ENCODE data around the gene HES3.

The HES3 gene

GRCh38 chr1:6268415-6268814, 24.4 kb downstream of the HES3 start:
- H3K27ac ChIP-seq (ENCODE audit: insufficient read depth in 1 of 2, low read depth in 1 of 2, low read length in 2 of 2, poor library complexity in 1 of 2, severe bottlenecking in 2 of 2): no peak overlapping the region
- H3K36me3 ChIP-seq (ENCODE audit: control insufficient read depth in 4 of 4, insufficient read depth in 4 of 4, low read length in 3 of 4): peaks cover 0 to 8% (median 0%) of the 10 kb centered on the region in 4 experiments
- peaks cover 0 to 4% (median under 1%) of the 10 kb centered on the region in 5 experiments for H3K27me3 ChIP-seq (replicated peaks in 2 of 5; ENCODE audit: control insufficient read depth in 4 of 5, insufficient read depth in 5 of 5, low read length in 4 of 5)
- WGBS (ENCODE audit: insufficient coverage): 93% methylated on average over 20 of the region's 21 CpGs
- DNase-seq: no peak
- ChIA-PET POLR2A (no interaction called here), CTCF (interaction anchor here (0.6 kb wide), 1 partner anchor 9 kb away, joined by 3 read pairs; no protein-coding TSS in a partner anchor)
- H3K4me1 ChIP-seq (ENCODE audit: control extremely low read depth in 1 of 4, control insufficient read depth in 4 of 4, insufficient read depth in 4 of 4, low read length in 3 of 4): no peaks in the 10 kb centered on the region
- H3K4me3 ChIP-seq (ENCODE audit: control insufficient read depth in 1 of 7, extremely low read depth in 1 of 7, insufficient read depth in 4 of 7, low read depth in 2 of 7, low read length in 6 of 7): no peak overlapping the region
- H3K9me3 ChIP-seq (ENCODE audit: control extremely low read depth in 1 of 5, control insufficient read depth in 4 of 5, insufficient read depth in 2 of 5, low read depth in 1 of 5, low read length in 4 of 5): no peaks in the 10 kb centered on the region

- ChIA-PET POLR2A (no interaction called here), CTCF (no interaction called here)
- Histone ChIP-seq H3K4me3 (ENCODE audit: control insufficient read depth in 1 of 7, extremely low read depth in 1 of 7, insufficient read depth in 4 of 7, low read depth in 2 of 7, low read length in 6 of 7) (no peak overlapping the region), H3K27me3 (replicated peaks in 2 of 5; ENCODE audit: control insufficient read depth in 4 of 5, insufficient read depth in 5 of 5, low read length in 4 of 5) (no peaks in the 10 kb centered on the region), H3K4me1 (ENCODE audit: control extremely low read depth in 1 of 4, control insufficient read depth in 4 of 4, insufficient read depth in 4 of 4, low read length in 3 of 4) (no peaks in the 10 kb centered on the region), H3K36me3 (ENCODE audit: control insufficient read depth in 4 of 4, insufficient read depth in 4 of 4, low read length in 3 of 4) (peaks cover 0 to 10% (median 0%) of the 10 kb centered on the region in 4 experiments), H3K9me3 (ENCODE audit: control extremely low read depth in 1 of 5, control insufficient read depth in 4 of 5, insufficient read depth in 2 of 5, low read depth in 1 of 5, low read length in 4 of 5) (no peaks in the 10 kb centered on the region), H3K27ac (ENCODE audit: insufficient read depth in 1 of 2, low read depth in 1 of 2, low read length in 2 of 2, poor library complexity in 1 of 2, severe bottlenecking in 2 of 2) (no peak overlapping the region)
- no peak for DNase-seq
- 94% methylated on average over 12 of the region's 14 CpGs for WGBS (ENCODE audit: insufficient coverage)
Measured at GRCh38 chr1:6269296-6269695, 25.3 kb downstream of the HES3 start.

GRCh38 chr1:6269720-6270400, 25.9 kb downstream of the HES3 start:
- ChIA-PET POLR2A (no interaction called here), CTCF (no interaction called here)
- Histone ChIP-seq H3K4me1 (ENCODE audit: control extremely low read depth in 1 of 4, control insufficient read depth in 4 of 4, insufficient read depth in 4 of 4, low read length in 3 of 4) (no peaks in the 10 kb centered on the region), H3K27ac (ENCODE audit: insufficient read depth in 1 of 2, low read depth in 1 of 2, low read length in 2 of 2, poor library complexity in 1 of 2, severe bottlenecking in 2 of 2) (no peak overlapping the region), H3K27me3 (replicated peaks in 2 of 5; ENCODE audit: control insufficient read depth in 4 of 5, insufficient read depth in 5 of 5, low read length in 4 of 5) (no peaks in the 10 kb centered on the region), H3K4me3 (ENCODE audit: control insufficient read depth in 1 of 7, extremely low read depth in 1 of 7, insufficient read depth in 4 of 7, low read depth in 2 of 7, low read length in 6 of 7) (no peak overlapping the region), H3K9me3 (ENCODE audit: control extremely low read depth in 1 of 5, control insufficient read depth in 4 of 5, insufficient read depth in 2 of 5, low read depth in 1 of 5, low read length in 4 of 5) (no peaks in the 10 kb centered on the region), H3K36me3 (ENCODE audit: control insufficient read depth in 4 of 4, insufficient read depth in 4 of 4, low read length in 3 of 4) (peaks cover 0 to 7% (median 0%) of the 10 kb centered on the region in 4 experiments)
- no peak for DNase-seq
- WGBS (ENCODE audit: insufficient coverage): 99% methylated on average over 8 of the region's 22 CpGs

GRCh38 chr1:6270401-6270800, 26.4 kb downstream of the HES3 start:
- Histone ChIP-seq H3K4me3 (ENCODE audit: control insufficient read depth in 1 of 7, extremely low read depth in 1 of 7, insufficient read depth in 4 of 7, low read depth in 2 of 7, low read length in 6 of 7) (no peak overlapping the region), H3K36me3 (ENCODE audit: control insufficient read depth in 4 of 4, insufficient read depth in 4 of 4, low read length in 3 of 4) (peaks cover 0 to 7% (median 0%) of the 10 kb centered on the region in 4 experiments), H3K9me3 (ENCODE audit: control extremely low read depth in 1 of 5, control insufficient read depth in 4 of 5, insufficient read depth in 2 of 5, low read depth in 1 of 5, low read length in 4 of 5) (no peaks in the 10 kb centered on the region), H3K27ac (ENCODE audit: insufficient read depth in 1 of 2, low read depth in 1 of 2, low read length in 2 of 2, poor library complexity in 1 of 2, severe bottlenecking in 2 of 2) (no peak overlapping the region), H3K27me3 (replicated peaks in 2 of 5; ENCODE audit: control insufficient read depth in 4 of 5, insufficient read depth in 5 of 5, low read length in 4 of 5) (no peaks in the 10 kb centered on the region), H3K4me1 (ENCODE audit: control extremely low read depth in 1 of 4, control insufficient read depth in 4 of 4, insufficient read depth in 4 of 4, low read length in 3 of 4) (no peaks in the 10 kb centered on the region)
- ChIA-PET CTCF (no interaction called here), POLR2A (no interaction called here)
- no peak for DNase-seq
- WGBS (ENCODE audit: insufficient coverage): 86% methylated on average over 8 of the region's 8 CpGs

GRCh38 chr1:6271006-6271405, 27.0 kb downstream of the HES3 start:
- Histone ChIP-seq H3K4me1 (ENCODE audit: control extremely low read depth in 1 of 4, control insufficient read depth in 4 of 4, insufficient read depth in 4 of 4, low read length in 3 of 4) (no peaks in the 10 kb centered on the region), H3K27ac (ENCODE audit: insufficient read depth in 1 of 2, low read depth in 1 of 2, low read length in 2 of 2, poor library complexity in 1 of 2, severe bottlenecking in 2 of 2) (no peak overlapping the region), H3K4me3 (ENCODE audit: control insufficient read depth in 1 of 7, extremely low read depth in 1 of 7, insufficient read depth in 4 of 7, low read depth in 2 of 7, low read length in 6 of 7) (no peak overlapping the region), H3K27me3 (replicated peaks in 2 of 5; ENCODE audit: control insufficient read depth in 4 of 5, insufficient read depth in 5 of 5, low read length in 4 of 5) (no peaks in the 10 kb centered on the region), H3K36me3 (ENCODE audit: control insufficient read depth in 4 of 4, insufficient read depth in 4 of 4, low read length in 3 of 4) (peaks cover 0 to 7% (median 0%) of the 10 kb centered on the region in 4 experiments), H3K9me3 (ENCODE audit: control extremely low read depth in 1 of 5, control insufficient read depth in 4 of 5, insufficient read depth in 2 of 5, low read depth in 1 of 5, low read length in 4 of 5) (no peaks in the 10 kb centered on the region)
- no peak for DNase-seq
- 47% methylated on average over 4 of the region's 4 CpGs for WGBS (ENCODE audit: insufficient coverage)
- ChIA-PET CTCF (interaction anchor here (1.1 kb wide), 1 partner anchor 24 kb away, joined by 3 read pairs; no protein-coding TSS in a partner anchor), POLR2A (no interaction called here)

GRCh38 chr1:6271554-6271953, 27.6 kb downstream of the HES3 start:
- CTCF ChIA-PET: interaction anchor here (1.1 kb wide), 1 partner anchor 25 kb away, joined by 3 read pairs; no protein-coding TSS in a partner anchor
- no peaks in the 10 kb centered on the region for H3K4me1 ChIP-seq (ENCODE audit: control extremely low read depth in 1 of 4, control insufficient read depth in 4 of 4, insufficient read depth in 4 of 4, low read length in 3 of 4)

GRCh38 chr1:6272452-6272851, 28.5 kb downstream of the HES3 start:
- no peaks in the 10 kb centered on the region for H3K27me3 ChIP-seq (replicated peaks in 2 of 5; ENCODE audit: control insufficient read depth in 4 of 5, insufficient read depth in 5 of 5, low read length in 4 of 5)
- H3K4me1 ChIP-seq (ENCODE audit: control extremely low read depth in 1 of 4, control insufficient read depth in 4 of 4, insufficient read depth in 4 of 4, low read length in 3 of 4): no peaks in the 10 kb centered on the region
- ChIA-PET CTCF (no interaction called here), POLR2A (no interaction called here)
- H3K36me3 ChIP-seq (ENCODE audit: control insufficient read depth in 4 of 4, insufficient read depth in 4 of 4, low read length in 3 of 4): peaks cover 0 to 7% (median 0%) of the 10 kb centered on the region in 4 experiments
- H3K4me3 ChIP-seq (ENCODE audit: control insufficient read depth in 1 of 7, extremely low read depth in 1 of 7, insufficient read depth in 4 of 7, low read depth in 2 of 7, low read length in 6 of 7): no peak overlapping the region
- H3K9me3 ChIP-seq (ENCODE audit: control extremely low read depth in 1 of 5, control insufficient read depth in 4 of 5, insufficient read depth in 2 of 5, low read depth in 1 of 5, low read length in 4 of 5): no peaks in the 10 kb centered on the region
- WGBS (ENCODE audit: insufficient coverage): 96% methylated on average over 6 of the region's 9 CpGs
- H3K27ac ChIP-seq (ENCODE audit: insufficient read depth in 1 of 2, low read depth in 1 of 2, low read length in 2 of 2, poor library complexity in 1 of 2, severe bottlenecking in 2 of 2): no peak overlapping the region
- no peak for DNase-seq

More at GRCh38 chr1:6271554-6271953, 27.6 kb downstream of the HES3 start:
- H3K36me3 ChIP-seq (ENCODE audit: control insufficient read depth in 4 of 4, insufficient read depth in 4 of 4, low read length in 3 of 4): peaks cover 0 to 7% (median 0%) of the 10 kb centered on the region in 4 experiments
- no peak overlapping the region for H3K27ac ChIP-seq (ENCODE audit: insufficient read depth in 1 of 2, low read depth in 1 of 2, low read length in 2 of 2, poor library complexity in 1 of 2, severe bottlenecking in 2 of 2)
- H3K4me3 ChIP-seq (ENCODE audit: control insufficient read depth in 1 of 7, extremely low read depth in 1 of 7, insufficient read depth in 4 of 7, low read depth in 2 of 7, low read length in 6 of 7): no peak overlapping the region
- WGBS (ENCODE audit: insufficient coverage): 97% methylated on average over 10 of the region's 12 CpGs
- DNase-seq: no peak
- POLR2A ChIA-PET: no interaction called here
- H3K9me3 ChIP-seq (ENCODE audit: control extremely low read depth in 1 of 5, control insufficient read depth in 4 of 5, insufficient read depth in 2 of 5, low read depth in 1 of 5, low read length in 4 of 5): no peaks in the 10 kb centered on the region
- H3K27me3 ChIP-seq (replicated peaks in 2 of 5; ENCODE audit: control insufficient read depth in 4 of 5, insufficient read depth in 5 of 5, low read length in 4 of 5): no peaks in the 10 kb centered on the region

All from common myeloid progenitor, CD34-positive (primary cell).